ENCODE measurements around the gene HTR2C. TPM values are rescaled to one million over a fixed set of nuclear protein-coding genes. Genes with fewer than 3 reads are reported as not detected.

The HTR2C gene
- total RNA-seq, 1 donor from 2014 or later: 1.4 TPM

DNA sequence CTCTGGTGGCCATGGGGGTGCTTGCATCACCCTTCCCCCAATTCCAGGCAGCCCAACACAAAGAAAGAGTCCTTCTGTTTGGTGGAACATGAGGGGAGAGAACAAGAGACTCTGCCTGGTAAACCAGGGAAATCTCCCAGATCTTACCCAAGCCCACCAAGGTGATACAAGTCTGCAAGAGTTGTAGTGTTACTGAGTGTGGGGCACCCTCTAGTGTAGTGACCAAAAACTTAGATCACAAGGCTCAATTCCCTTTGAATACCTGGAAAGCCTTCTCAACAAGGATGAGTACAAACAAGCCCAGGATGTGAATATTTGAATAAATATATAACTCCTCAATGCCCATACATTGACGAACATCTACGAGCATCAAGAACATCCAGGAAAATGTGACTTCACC lies 368.8 kb downstream of the HTR2C start:
- Mint-ChIP-seq H3K27me3 (ENCODE audit: insufficient read depth, low read depth) (no peaks in the 10 kb centered on the region), H3K27ac (no peak overlapping the region), H3K36me3 (no peaks in the 10 kb centered on the region), H3K9me3 (no peaks in the 10 kb centered on the region), H3K4me3 (no peak overlapping the region), H3K4me1 (no peaks in the 10 kb centered on the region)
- Histone ChIP-seq H3K36me3 (no peaks in the 10 kb centered on the region), H3F3A (ENCODE audit: low read depth) (no peaks in the 10 kb centered on the region), H3K79me2 (ENCODE audit: low read depth) (no peaks in the 10 kb centered on the region), H4K20me1 (ENCODE audit: low read depth) (no peaks in the 10 kb centered on the region), H3K27ac (no peak overlapping the region), H2AFZ (replicated peaks) (no peak overlapping the region), H3K4me2 (no peak overlapping the region), H3K4me3 (no peak overlapping the region), H3K4me1 (no peaks in the 10 kb centered on the region), H3K9me3 (ENCODE audit: low read depth) (no peaks in the 10 kb centered on the region), H3K9ac (no peak overlapping the region), H3K27me3 (no peaks in the 10 kb centered on the region)
- peak; percentile 19 for DNase-seq (ENCODE audit: low spot score)
- no peak for TF ChIP-seq EZH2phosphoT487 (IDR thresholded peaks at IDR 0.05)
- TF ChIP-seq, protein P1, sequence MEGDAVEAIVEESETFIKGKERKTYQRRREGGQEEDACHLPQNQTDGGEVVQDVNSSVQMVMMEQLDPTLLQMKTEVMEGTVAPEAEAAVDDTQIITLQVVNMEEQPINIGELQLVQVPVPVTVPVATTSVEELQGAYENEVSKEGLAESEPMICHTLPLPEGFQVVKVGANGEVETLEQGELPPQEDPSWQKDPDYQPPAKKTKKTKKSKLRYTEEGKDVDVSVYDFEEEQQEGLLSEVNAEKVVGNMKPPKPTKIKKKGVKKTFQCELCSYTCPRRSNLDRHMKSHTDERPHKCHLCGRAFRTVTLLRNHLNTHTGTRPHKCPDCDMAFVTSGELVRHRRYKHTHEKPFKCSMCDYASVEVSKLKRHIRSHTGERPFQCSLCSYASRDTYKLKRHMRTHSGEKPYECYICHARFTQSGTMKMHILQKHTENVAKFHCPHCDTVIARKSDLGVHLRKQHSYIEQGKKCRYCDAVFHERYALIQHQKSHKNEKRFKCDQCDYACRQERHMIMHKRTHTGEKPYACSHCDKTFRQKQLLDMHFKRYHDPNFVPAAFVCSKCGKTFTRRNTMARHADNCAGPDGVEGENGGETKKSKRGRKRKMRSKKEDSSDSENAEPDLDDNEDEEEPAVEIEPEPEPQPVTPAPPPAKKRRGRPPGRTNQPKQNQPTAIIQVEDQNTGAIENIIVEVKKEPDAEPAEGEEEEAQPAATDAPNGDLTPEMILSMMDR (IDR thresholded peaks at IDR 0.05): peak; percentile 34
- no peak for TF ChIP-seq EZH2 (IDR thresholded peaks at IDR 0.05)

MicroRNAs encoded within 50 kb of the gene (microRNA counts, 767-probe panel; counts per million panel counts)
- microRNA hsa-miR-1264: 460 counts per million, percentile 90 among the panel's probes with 10 or more counts
- microRNA hsa-miR-1298: 460 counts per million, percentile 90 among the panel's probes with 10 or more counts
- microRNA hsa-miR-1911-5p: 460 counts per million, percentile 90 among the panel's probes with 10 or more counts
- 460 counts per million, percentile 90 among the panel's probes with 10 or more counts for microRNA hsa-miR-1912
- microRNA hsa-miR-448: 460 counts per million, percentile 90 among the panel's probes with 10 or more counts
- 460 counts per million, percentile 90 among the panel's probes with 10 or more counts for microRNA hsa-miR-764

Small RNAs within 50 kb of the gene (microRNA-seq; reads per million reads assigned to microRNA genes)
- 4.4 reads per million, percentile 21 among the genes with 10 or more reads in this experiment for gene MIR1264
- 105 reads per million, percentile 76 among the genes with 10 or more reads in this experiment for gene MIR1298
- gene MIR1911: 19.4 reads per million, percentile 51 among the genes with 10 or more reads in this experiment
- 57.9 reads per million, percentile 69 among the genes with 10 or more reads in this experiment for gene MIR1912
- 6.4 reads per million, percentile 30 among the genes with 10 or more reads in this experiment for gene MIR448
- not detected for gene MIR764

Small RNAs within 50 kb of the gene (small RNA-seq; reads per million reads assigned to genes)
- not detected for gene AL355812.1
- not detected for gene MIR1264
- gene MIR1298: 2.6 reads per million, percentile 90 among the genes with 10 or more reads in this experiment
- gene MIR1911: 0.39 reads per million, percentile 41 among the genes with 10 or more reads in this experiment
- gene MIR1912: not detected
- gene MIR448: 0.20 reads per million
- 0.07 reads per million for gene MIR764
- not detected for gene SNORA35
